Myocyte (in vitro differentiated cells): Measurements from ENCODE around the gene SSTR3. TPM values are rescaled to one million over a fixed set of nuclear protein-coding genes. Genes with fewer than 3 reads are reported as not detected.
A peak's percentile ranks its signal among the peaks of the same experiment; 100 is the strongest.

Source experiments
- DNase-seq: peaks from one replicate; pipeline ENCODE4 v3.0.0-alpha.2; 2012; ENCODE audit warnings: low read depth
- total RNA-seq: library from RNA; depleted of rRNA; stranded (reverse); fragments of >200 nt; gene quantifications from 2 replicates; pipeline ENCODE4 v1.2.3, GENCODE V29; 2014

The SSTR3 gene
- total RNA-seq, 1 donor from 2014 or later: not detected

DNA sequence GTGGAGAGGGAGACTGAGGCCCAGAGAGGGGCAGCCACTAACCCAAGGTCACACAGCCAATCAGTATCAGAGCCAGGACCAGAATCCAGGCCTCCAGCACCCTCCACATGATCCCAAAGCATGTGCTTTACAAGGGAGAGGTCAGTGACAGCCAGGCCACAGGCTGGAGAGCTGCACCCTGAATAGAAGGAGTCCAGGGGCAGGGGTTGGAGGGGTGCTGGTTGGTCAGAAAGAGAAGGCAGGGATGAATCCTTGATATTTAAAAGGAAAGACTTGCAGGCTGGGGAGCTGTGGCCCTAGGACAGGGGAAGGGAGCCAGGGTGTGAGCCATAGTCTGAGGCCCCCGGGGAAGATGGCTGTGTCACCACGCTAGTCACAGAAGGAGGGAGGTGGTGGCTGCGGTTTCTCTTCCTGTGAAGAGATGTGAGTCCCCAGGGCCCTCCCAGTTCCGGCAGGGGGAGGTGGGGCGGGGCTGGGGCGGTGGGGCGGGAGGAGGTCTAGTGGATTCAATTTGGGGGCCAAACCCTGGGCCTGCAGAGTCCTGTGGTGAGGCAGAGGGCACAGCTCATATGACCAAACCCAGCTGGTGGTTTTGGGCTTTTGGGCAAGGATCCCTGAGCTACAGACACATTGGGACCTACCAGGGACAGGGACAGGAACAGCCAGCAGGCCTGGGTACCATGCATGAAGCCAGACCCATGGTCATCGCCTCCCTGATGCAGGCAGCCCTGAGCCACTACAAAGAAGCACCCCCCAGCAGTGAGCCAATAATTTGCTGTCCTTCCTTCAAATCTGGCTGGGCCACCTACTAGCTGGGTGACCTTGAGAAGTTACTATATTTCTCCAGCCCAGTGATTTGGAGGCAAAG lies 17.8 kb upstream of the SSTR3 start:
- peak; percentile 32 for DNase-seq

DNA sequence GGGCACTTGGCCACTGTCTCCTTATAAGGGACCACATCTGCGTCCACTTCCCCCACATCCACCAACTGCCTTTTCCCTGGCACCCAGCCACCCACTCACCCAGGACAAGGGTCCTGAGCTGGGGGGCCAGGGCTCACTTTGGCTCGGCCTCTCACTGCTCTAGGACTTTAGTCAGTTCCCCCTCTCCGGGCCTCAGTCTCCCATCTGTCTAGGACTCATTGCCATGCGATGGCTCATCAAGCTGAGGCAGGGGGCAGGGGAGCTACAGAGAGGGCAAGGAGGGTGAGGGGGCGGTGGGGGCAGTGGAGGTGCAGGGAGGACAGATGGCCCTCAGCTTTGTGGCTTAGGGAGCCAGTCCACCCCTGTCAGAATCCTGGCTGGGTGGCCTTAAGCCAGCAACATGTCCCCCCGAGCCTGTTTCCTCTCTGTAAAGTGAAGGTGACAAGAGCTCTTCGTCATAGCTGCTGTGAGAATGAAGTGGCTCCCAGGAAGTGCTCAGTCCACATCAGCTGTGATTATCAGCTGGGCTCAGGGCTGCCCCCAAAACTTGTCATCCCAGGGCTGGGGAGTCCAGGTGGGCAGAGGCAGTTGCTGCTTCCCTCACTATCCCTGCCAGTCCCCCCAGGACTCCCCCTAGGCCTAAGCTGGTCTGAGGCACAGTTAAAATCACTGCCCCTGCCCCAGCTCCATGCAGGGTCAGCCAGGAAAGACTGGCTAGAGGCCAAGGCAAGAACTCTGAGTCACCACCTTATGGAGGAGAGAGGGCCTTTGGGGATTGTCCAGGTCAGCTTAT lies 16.9 kb upstream of the SSTR3 start:
- peak; percentile 48 for DNase-seq

DNA sequence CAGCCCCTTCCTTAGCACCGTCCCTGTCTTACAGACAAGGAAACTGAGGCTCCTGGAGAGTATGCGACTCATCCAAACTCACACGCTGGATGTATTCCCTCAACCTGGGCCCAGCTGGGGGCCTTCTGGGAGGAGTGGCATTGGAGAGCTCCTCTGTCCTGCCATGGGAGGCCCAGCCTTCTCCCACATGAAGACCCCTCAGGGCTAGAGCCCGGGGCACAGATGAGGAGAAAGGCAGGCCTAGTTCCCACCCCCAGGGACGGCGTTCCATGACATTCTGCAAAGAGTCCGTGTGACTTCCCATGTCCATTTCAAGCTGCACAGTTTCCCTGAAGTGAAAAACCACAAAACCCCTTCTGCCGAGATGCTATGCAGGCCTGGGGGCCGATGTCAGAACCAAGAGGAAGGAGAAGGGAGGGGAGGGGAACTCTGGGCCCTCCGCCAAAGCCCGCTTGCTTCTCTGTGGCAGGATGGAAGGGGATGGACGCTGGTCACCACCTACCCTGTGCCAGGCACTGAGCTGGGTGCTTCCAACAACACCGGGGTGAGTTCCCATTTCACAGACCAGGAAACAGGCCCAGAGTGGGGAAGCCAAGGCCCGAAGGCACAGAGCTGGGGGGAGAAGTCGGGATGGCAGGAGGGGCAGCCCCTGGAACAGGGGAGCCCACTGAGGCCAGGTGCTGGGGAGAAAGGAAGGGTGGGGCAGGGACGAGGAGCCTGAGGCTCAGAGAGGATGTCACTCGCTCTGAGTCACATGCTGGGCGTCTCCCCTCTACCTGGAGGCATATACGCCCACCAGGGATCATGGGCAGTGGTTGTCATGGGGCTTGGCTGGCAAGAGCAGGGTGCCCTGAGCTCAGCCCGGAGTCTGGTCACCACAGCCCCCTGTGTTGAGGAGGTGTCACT lies 16.1 kb upstream of the SSTR3 start:
- DNase-seq: no peak

DNA sequence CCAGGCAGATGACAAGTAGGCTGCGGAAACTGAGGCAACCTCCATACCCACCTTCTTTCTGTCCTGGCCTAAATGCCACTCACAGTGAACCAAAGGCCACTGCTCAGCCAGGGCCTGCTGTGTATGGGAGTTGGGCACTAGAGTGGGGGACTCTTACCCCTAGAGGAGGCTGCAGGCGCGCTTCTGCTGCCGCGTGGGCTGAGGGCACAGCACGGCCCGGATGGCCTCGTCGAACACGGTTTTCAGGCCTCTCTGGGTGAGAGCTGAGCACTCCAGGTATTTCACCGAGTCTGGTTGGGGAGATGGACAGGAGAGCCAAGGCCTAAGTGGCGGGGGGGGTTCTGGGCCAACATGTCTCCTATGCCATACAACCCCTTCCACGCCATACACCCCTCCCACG lies 14.2 kb upstream of the SSTR3 start:
- no peak for DNase-seq

DNA sequence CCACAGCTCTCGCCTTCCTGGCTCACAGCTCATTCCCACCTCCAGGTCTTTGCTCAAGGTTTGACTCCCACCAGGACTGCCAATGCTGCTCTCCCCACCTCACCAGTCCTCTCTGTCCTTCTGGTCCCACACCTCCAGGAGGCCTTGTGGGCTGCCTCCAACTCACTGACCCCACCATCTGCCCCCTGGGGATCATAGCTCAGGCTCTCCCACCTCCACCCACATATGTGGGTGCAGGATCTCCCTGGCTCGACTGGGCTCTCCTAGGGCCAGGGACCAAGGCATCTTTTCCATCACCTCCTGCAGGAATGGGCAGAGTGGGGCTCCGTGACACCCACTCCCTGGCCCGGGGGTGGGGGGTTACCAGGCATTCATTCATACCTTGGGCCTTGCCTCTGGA lies 13.8 kb upstream of the SSTR3 start:
- DNase-seq: no peak

DNA sequence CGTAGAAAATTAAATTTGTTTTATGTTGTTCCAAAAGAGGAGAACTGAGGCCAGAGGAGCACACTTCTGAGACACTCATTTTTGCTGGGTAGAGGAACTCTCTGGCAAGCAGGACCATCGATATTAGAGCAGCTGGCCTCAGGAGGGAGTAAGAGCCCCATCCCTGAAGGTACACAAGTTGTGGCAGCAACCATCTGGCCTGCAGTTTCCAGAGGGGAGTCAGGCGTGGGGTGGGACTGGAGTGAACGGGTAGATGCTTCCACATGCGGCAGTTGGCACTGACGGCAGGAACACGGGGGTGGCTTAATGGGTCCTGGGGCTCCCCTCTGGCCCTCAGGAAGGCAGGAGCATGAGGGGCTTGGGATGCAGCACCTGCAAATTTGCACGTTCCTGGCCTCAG lies 13.2 kb upstream of the SSTR3 start:
- no peak for DNase-seq

DNA sequence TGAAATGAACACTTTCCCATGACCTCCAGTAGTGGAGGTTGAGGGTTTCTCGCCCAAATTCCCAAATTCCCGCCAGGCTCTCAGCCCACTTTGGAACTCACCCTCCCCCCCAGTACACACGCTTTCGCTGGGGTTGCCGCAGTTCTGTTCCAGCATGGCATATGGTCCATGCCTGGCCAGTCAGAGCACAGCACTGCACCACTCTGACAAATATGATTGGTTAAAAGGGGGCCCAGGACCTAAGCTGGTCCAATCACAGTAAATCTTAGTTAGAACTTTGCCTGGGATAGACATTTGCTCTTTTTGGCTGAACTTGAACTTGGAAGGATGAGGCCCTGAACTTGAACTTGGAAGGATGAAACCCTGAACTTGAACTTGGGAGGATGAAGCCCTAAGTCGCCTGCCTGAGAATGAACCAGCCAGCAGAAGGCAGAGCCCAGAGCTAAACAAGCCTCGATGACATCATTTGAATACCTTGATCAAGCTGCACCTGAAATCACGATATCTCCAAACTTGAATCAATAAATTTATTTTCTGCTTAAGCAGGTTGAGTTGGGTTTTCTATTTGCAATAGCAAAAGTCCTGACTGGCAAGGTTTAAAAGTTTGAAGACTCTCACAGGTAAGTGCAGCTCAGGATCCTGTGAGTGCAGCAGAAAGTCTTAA lies 12.6 kb upstream of the SSTR3 start:
- DNase-seq: no peak

DNA sequence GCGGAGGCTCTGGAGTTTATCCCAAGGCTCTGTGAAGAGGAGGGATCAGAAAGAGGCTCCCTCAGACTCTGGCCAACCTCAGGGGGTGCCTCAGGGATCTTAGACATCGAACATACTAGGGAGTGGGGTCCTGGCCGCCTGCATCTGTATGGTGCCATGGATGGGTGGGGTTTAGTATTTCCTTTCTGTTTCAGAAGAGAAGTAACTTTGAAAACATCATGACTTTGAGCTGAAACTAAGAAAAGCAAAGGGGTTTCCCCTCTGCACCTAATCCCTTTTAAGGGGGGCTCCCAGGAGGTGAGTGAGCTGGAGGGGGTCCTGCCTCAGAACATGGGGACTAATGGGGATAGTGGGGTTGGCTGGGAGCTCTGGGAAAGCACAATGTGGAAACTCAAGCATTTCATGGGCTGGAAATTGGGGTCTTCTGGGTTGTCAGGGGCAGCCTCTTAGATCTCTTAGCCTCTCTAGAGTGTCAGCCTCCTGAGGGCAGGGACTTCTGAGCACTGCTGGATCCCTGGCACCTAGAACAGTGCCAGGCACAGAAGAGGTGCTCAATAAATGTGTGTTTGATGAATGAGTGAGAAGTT lies 11.8 kb upstream of the SSTR3 start:
- DNase-seq: no peak

DNA sequence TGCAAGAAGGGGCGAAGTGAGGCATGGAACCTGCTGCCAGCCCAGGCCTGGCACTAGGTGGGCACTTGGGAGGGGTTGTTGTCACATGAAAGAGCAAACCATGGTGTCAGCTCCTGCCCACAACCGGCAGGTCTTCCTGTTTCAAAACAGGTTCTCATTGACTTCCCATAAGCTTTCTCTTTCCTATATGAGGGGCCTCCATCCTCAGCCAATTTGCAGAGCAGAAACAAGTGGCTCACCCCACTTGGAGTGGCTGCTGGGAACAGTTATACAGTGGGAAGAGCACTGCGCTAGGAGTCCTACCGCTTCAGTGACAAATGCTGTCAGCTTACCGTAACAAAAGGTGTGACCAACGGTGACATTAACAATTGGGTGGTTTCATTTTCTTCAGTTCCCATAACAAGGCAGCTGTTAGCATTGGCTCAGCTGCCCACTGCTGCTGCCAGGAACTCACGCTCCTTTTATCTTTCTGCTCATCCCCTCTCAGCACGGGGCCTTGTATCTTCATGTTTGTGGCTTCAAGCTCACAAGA lies 10.2 kb upstream of the SSTR3 start:
- DNase-seq: no peak

DNA sequence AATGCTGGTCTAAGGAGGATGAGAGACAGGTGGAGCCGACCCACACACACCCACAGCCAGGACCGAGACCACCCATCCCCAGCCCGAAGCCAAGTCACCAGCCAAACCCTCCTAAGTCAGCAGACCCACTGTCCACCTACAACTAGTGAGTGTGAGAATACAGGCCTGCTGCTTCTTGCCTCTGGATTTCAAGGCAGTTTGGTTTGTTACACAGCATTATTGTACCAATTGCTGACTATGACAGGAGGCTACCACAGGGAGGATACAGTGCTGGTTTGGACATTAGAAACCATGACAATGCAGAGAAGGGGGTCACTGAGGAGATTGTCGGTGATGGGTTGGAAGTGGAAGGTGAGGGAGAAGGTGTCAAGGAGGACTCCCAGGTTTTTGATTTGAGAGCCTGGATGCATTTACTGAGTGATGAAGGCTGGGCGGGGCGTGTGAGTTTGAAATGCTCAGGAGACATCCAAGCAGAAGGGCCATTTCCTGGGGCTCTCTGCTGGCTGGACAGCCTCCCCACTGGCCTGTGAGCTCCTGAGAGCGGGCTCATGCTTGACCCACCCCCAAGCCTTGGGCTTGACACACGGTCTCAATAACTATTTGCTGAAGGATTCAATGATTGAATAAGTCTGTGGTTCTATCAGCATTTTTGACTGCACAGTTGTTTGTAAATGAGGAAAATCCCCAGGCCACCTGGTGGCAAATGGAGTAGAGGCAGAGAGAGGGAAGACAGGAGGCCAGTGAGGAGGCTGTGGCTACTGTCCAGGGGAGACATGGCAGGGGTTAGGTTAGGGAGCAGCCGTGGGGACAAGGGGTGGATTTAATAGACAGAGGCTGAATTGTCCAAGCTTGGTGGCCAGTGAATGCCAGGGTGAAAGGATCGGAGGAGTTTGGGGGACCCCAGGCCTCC lies 9.4 kb upstream of the SSTR3 start:
- DNase-seq: no peak

DNA sequence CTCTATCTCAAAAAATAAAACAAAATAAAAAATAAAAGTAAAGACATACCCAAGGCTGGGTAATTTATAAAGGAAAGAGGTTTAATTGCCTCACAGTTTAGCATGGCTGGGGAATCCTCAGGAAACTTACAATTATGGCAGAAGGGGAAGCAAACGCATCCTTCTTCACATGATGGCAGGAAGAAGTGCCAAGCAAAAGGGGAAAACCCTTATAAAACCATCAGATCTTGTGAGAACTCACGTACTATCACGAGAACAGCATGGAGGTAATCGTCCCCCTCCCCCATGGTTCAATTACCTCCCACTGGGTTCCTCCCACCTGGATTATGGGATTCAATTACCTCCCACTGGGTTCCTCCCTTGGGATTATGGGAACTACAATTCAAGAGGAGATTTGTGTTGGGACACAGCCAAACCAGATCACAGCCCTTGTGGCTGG lies 8.3 kb upstream of the SSTR3 start:
- DNase-seq: no peak

DNA sequence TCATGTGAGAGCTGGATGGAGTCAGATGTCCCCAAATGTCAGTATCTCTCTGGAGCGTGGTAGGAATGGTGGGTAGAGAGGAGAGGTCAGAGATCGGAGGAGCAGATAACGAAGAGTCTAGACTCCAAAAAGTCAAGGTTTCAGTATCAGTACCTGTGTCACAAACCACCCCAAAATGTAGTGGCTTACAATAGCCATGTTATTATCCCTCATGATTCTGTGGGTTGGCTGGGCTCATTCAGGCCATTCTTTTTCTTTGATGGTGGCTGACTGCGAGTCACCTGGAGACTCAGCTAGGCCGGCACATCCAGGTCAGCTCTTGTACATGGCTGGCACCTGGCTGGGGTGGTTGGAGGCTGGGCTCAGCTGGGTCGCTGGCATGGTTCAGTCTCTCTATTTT lies 7.3 kb upstream of the SSTR3 start:
- DNase-seq: no peak

DNA sequence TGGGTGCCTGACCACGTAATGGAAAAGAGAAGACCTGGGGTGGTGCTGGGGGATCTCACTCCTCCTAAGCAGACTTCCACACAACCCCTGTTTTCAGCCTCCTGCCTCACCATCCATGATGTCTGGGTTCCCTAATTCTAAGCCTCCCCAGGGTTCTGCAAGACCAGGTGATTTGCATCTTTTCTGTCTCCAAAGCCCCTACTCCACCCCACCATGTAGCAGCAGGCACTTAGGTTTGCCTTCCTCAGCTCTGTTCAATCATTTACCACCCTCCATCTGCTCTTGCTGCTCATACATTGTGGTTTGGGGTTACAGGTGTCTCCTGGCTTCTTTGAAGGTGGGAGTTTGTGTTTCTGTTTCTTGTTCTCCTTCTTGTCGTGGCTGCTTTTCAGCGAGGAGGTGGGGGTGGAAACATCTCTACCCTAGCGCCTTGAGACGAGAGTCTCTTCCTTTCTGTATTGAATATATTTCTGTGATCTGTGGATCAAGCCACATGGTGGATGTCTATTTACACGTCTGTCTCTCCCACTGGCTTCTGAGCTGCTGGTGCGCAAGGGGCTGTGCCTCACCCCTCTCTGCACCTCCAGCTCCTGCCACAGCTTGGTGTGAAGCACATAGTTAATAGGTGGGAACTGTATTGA lies 6.6 kb upstream of the SSTR3 start:
- DNase-seq: no peak

DNA sequence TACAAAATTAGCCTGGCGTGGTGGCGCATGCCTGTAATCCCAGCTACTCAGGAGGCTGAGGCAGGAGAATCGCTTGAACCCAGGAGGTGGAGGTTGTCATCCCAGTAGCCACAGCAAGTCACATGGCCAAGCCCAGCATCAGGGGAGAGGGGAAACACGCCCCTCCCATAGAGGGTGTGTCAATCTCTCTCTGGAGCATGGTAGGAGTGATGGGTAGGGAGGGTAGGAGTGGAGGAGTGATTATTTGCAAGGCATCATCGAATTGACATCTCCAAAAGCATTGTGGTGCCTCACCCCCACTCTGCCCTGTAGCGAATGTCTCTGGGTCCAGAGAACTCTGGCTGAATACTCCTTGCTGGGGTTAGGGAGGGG lies 6.1 kb upstream of the SSTR3 start:
- no peak for DNase-seq

DNA sequence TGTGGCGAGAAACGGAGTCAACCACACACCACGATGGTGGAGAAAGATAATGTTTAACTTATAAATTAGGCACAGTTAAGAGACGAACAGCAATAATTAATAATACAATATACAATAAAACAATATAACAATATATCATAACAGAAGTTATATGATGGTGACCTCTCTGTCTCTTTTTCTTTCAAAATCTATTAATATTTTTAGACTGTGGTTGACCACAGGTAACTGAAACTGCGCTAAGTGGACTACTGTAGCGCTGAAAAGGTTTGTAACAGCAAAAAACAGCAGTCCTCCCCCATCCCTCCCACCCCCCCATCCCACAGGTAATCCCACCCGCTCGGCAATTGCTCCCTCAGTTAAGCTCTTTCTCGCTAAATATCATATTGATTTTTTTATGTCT lies 3.6 kb upstream of the SSTR3 start:
- DNase-seq: no peak

DNA sequence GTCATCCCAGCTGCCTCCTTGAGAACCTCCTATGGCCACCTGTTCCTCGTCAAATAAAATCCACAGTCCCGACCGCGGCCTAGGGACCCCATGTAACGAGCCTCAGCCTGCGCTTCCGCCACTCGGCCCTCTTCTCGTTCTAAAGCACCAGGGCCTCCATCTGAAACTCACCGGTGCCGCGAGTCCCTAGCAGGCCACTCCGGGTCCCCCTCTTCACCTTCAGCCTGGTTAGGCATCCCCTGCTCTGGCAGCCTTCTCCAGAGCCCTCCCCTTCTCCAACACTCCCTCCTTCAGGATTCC lies 2.4 kb upstream of the SSTR3 start:
- no peak for DNase-seq

DNA sequence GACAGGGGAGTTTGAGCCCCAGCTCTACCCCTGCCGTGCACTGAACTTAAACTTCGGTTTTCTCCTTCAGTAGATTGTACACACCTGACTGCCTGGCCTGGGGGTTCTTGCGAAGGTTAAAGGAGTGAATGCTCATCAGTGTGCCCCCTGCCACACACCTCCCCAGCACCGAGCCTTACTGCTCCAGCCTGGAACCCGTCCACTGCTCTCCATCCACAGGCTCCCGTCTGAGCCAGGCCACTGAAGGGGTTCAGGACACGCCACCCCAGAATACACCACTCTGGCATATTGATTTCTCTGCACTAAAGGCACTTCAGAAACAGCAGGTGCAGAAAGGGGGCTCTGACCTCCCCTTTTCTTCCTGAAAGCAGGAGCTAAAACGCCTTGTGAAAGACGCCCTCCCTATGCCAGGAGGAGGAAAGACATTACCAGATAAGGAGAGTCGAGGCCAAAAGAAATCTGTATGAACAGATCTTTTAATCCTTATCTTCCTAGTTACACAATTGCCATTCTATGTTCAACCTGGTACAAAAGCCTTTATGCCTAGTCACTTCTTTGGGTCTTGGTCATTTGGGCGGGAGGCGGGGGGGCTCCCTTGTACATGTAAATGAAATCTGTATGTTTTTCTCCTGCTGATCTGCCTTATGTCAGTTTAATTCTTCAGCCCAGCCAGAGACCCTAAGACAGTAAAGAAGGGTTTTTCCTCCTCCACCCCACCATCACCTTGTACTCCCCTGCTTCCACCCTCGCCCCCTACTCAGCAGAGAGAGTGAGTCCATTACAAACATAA lies 1.9 kb upstream of the SSTR3 start:
- DNase-seq: no peak

DNA sequence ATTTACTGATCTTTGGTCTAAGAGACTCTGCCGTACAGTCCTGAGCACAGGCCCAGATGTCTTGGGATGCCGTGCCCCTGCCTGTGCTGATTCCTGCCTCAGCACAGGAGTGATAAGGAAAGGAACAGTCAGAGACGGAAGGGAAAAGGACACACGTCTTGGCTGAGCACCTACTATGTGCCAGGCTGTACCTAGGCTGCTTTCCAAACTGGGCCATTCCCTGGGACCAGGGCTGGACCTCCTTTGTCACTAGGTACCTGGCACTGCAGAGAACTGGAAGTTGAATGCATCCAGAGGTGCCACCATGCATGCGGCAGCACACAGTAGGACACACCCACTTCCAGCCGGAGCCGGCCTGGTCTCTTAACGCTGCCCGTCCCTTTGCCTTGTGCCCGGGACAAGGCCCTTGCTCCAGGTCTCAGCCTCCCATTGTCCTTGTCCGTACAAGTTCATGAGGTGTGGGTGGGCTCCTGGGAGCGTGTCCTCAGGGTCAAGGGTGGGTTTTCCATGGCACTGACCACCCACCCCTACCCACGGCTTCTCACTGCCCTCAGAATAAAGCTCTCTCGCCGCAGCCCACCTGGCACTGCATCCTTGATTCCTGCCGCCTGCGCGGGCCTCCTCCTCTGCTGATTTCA lies 1.1 kb upstream of the SSTR3 start:
- DNase-seq: no peak
